ENCODE measurements around the gene TUBA4A.

The TUBA4A gene

DNA sequence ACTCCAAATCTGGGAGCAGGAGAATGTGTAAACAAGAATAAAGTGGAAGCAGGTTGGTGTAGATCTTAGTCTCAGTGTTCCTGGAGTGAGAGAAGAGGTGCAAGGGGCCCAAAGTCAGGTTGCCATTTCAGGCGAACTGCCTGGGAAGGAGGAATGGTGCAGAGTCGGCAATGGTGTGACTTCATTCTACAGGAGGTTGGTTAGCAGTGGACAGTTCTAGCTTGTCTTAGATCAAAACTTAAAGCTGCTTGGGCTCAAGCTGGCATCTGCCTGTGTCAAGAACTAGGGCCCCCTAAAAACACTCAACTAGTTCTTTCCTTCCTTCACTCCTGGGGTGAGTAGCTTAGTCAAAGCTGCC is 4.9 kb downstream of the TUBA4A start:
- DNase-seq: no peak
- in situ Hi-C loops (cut with HindIII; ENCODE audit: low pct_ligation_motif_present, low pct_unique_long_range_greater_than_20kb, low sequenced_read_pairs): no loop called here

DNA sequence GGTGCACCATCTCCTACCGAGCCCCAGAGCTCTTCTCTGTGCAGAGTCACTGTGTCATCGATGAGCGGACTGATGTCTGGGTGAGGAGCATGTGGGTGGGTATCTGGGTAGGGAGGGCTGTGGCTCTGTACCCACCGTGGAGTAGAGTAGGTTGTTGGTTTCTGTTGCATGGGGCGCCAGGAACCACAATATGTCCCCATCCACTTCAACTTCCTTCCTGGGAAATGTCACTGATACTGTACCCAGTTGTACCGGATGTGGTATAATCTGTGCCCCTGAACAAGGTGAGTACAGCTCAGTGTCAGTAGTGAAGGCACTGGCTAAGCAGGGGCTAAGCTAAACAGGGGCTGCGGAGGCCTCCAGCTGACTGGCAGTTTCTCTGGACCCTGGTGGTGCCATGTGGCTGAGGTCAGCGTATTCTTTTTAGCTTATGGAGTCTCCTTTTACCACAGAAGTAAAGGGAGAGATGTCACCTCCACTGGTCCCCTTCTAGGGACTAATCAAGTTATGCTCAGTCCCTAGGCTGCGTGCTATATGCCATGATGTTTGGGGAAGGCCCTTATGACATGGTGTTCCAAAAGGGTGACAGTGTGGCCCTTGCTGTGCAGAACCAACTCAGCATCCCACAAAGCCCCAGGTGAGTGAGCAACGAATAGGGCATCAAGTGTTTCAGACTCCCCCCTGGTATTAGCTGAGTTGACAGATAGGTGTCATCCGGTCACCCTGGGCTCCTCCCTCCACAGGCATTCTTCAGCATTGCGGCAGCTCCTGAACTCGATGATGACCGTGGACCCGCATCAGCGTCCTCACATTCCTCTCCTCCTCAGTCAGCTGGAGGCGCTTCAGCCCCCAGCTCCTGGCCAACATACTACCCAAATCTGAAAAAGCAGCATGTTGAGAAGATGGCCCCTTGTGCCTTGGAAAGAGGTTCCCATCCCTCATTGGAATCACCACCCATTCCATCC is 5.8 kb downstream of the TUBA4A start:
- in situ Hi-C loops (cut with HindIII; ENCODE audit: low pct_ligation_motif_present, low pct_unique_long_range_greater_than_20kb, low sequenced_read_pairs): no loop called here
- DNase-seq: no peak

DNA sequence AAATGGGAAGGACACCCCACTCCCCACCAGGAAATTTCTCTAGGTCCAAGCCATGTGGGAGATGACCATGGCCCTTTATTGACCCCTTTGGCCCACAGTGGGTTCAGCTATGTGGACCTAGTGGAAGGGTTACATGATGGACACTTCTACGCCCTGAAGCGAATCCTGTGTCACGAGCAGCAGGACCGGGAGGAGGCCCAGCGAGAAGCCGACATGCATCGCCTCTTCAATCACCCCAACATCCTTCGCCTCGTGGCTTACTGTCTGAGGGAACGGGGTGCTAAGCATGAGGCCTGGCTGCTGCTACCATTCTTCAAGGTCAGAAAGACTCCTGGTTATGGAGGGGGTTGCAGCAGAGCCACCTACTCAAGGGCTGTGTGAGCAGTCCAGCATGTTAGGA is 7.2 kb downstream of the TUBA4A start:
- no peak for DNase-seq
- in situ Hi-C loops (cut with HindIII; ENCODE audit: low pct_ligation_motif_present, low pct_unique_long_range_greater_than_20kb, low sequenced_read_pairs): no loop called here

DNA sequence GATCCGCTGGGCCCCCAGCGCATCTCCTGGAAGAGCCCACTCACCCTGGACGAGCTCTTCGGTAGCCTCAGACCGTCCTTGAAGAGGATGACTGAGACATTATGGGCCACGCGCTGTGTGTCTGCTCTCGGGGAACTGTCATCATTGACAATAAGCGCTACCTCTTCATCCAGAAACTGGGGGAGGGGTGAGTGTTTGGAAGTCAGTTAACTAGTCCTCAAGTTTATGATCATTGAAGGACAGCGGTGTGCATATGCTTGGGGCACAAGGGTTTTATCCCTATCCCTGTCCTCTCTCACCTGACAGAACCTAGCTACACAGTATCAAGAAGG is 7.9 kb downstream of the TUBA4A start:
- no peak for DNase-seq
- in situ Hi-C loops (cut with HindIII; ENCODE audit: low pct_ligation_motif_present, low pct_unique_long_range_greater_than_20kb, low sequenced_read_pairs): no loop called here

DNA sequence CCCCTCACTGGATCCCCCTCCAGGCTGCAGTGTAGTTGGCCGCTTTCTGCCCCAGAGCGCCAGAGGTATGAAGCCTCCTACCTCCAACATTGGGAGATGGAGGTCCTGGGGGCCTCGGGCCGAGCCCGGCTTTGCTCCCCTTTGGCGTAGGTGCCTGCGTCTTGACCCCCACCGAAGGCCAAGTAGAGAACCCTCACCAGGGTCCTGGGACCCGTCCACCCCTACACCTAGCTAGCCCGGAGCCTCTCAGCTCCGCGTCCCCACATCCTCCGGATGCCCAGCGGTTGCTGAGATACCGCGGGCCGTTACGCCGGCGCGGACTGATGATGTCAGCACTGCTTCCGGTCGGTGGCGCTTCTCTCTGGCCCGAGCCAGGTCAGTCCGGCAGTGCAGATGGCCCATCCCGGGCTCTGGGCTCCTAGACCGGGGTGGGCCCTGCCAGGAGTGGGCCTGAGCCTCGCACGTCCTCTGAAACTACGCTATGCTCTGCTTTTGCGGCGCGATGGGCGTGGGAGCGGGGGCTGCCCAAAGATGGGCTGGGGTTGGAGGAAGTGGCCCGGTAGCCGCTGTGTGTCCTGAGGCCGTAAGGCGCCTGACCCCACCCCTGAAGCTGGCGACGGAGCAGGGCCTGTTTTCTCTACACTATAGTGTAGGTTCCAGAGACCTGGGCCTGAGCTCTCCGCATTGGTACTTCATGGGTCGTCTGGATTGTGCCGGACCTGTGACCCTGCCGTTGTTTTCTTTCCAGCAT is 8.4 kb downstream of the TUBA4A start, which contains the start of the genes GLB1L and STK16:
TSS of gene GLB1L (minus strand) at position 297 of the 751 bp plus-strand sequence. CDS start 1,871 bp downstream, outside the sequence.
TSS of gene STK16 (plus strand) at position 332 of the 751 bp plus-strand sequence. CDS start 521 bp downstream, outside the sequence.
- in situ Hi-C loops (cut with HindIII; ENCODE audit: low pct_ligation_motif_present, low pct_unique_long_range_greater_than_20kb, low sequenced_read_pairs): no loop called here
- peak; percentile 95 for DNase-seq

DNA sequence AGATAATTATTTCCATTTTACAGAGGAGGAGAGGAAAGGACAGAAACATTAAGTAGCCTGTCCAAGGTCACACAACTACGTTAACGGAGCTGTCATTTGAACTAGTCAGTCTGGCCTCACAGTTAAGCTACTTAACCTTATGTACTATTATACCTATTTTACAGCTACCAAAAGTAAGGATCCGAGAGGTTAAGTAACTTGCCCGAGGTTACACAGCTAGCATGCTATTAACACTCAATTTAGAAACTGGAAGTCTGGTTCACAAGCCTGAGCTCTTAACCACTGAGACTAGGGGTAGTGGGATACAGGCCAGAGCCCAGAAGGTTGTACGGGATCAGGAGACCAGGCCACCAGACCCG is 8.9 kb downstream of the TUBA4A start:
- in situ Hi-C loops (cut with HindIII; ENCODE audit: low pct_ligation_motif_present, low pct_unique_long_range_greater_than_20kb, low sequenced_read_pairs): no loop called here
- DNase-seq: no peak

DNA sequence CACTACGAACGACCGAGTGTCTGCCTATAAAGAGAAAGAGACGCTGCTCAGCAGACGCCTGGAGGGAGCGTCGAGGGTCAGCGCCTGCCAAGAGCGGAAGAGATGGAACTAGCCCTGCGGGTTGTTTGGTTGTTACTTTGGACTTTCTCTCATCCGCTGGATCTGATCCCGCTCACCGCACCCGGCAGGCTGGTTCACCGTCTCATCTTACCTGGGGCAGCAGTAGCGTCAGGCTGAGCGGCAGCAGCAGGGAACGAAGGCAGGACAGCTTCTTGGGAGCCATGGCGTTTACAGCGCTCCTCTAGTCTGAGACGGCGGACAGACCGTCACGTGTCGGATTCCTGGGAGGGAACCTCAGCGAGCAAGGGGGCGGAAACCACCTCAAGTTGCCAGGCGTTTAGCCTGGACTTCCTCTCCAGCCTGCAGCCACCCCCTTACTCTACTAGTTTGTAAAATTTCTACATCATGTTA is 10.4 kb downstream of the TUBA4A start:
- no peak for DNase-seq
- in situ Hi-C loops (cut with HindIII; ENCODE audit: low pct_ligation_motif_present, low pct_unique_long_range_greater_than_20kb, low sequenced_read_pairs): no loop called here

DNA sequence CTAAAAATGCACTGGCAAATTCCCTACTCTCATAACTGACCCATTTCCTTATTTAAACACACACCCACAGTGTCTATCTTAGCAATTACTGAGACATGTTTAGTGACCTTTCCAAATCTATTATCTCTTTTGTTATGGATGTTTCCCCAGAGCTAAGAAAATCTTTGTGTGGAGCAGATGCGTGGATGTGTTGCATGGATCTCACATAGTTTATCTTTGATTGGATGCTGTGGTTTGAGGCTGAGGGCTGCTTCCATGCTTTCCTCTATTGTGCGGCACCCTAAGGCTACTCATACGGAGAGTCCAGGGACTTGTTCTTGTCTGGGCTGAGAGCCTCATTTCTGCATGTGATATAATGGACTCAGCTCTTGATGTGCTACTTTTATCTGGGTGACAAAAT is 19.4 kb downstream of the TUBA4A start:
- in situ Hi-C loops (cut with HindIII; ENCODE audit: low pct_ligation_motif_present, low pct_unique_long_range_greater_than_20kb, low sequenced_read_pairs): no loop called here
- no peak for DNase-seq

DNA sequence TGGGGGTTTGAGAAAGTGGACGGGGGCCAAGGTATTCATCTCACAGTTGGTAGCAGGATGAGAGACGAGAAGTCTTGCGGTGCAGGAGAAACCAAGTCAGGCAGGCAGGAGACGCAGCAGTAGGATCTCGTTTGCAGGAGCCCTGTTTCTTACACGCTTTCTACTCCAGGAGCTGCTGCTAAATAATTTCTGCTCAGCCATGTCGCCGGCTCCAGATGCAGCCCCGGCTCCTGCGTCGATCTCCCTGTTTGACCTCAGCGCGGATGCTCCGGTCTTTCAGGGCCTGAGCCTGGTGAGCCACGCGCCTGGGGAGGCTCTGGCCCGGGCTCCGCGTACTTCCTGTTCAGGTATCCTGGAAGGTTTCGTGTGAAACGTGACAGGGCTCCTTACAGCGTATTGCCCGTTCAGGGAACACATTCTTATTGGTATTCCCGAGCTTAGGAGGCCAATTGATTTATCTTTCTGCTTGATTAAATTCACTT is 23.6 kb downstream of the TUBA4A start:
- peak; percentile 53 for DNase-seq
- in situ Hi-C loops (cut with HindIII; ENCODE audit: low pct_ligation_motif_present, low pct_unique_long_range_greater_than_20kb, low sequenced_read_pairs): no loop called here

DNA sequence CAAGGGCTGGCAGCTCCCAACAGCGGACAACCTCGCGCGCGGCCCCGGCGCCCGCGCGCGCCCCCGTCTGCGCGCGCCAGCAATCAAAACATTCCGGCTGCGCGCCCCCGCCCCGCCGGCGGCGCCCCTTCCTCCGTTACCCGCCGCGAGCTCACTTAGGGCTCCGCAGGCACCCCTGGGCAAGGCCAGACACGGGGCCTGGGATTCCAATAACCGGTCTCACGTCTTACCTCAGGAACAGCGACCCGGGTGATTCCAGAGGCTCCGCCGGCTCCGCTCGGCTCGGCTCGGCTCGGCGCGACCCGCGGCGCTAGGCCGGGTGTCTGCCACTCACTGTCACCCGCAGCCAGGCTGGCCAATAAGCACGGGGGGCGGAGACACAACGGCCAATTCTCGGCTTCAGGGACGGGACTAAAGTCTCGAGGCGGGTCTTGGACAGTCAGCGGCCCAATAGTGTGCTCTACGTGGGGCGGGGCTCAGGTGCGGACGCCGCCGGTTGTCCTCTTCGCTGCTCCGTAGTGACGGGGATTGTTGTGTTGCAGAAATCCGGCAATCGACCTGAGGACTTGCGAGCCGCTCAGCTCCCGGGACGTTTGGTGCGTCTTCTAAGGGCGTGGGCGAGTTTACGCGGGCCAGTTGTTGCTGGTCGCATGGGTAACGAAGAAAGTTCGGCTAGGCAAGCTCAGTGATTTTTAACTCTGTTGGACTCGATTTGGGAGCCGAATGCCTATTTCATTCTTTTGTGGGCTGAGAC is 24.2 kb downstream of the TUBA4A start, which contains the start of the genes ANKZF1 and ATG9A:
TSS of gene ANKZF1 (plus strand) at position 502 of the 754 bp plus-strand sequence. CDS start 452 bp downstream, outside the sequence.
TSS of gene ATG9A (minus strand) at position 332 of the 754 bp plus-strand sequence. CDS start 1,612 bp downstream, outside the sequence.
- peak; percentile 99 for DNase-seq
- in situ Hi-C loops (cut with HindIII; ENCODE audit: low pct_ligation_motif_present, low pct_unique_long_range_greater_than_20kb, low sequenced_read_pairs): no loop called here

DNA sequence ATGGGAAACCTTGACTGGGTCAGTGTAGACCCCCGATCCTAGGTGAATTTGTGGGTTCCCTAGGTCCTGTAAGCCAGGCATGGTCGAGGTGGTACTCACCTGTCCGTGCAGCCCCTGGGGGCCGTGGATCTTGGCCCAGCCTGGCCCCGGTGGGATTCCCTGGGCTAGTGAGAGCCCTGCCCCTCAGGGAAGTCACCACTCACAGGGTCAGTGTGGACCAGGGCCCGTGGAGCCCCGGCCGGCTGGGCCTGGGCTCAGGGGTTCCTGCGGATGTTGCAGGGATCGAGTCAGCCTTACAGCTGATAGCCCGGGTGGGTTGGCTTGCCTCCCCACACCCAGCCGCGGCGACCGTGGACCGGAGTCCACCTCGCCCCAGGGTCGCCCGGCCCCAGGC is 24.8 kb downstream of the TUBA4A start:
- in situ Hi-C loops (cut with HindIII; ENCODE audit: low pct_ligation_motif_present, low pct_unique_long_range_greater_than_20kb, low sequenced_read_pairs): no loop called here
- DNase-seq: no peak

DNA sequence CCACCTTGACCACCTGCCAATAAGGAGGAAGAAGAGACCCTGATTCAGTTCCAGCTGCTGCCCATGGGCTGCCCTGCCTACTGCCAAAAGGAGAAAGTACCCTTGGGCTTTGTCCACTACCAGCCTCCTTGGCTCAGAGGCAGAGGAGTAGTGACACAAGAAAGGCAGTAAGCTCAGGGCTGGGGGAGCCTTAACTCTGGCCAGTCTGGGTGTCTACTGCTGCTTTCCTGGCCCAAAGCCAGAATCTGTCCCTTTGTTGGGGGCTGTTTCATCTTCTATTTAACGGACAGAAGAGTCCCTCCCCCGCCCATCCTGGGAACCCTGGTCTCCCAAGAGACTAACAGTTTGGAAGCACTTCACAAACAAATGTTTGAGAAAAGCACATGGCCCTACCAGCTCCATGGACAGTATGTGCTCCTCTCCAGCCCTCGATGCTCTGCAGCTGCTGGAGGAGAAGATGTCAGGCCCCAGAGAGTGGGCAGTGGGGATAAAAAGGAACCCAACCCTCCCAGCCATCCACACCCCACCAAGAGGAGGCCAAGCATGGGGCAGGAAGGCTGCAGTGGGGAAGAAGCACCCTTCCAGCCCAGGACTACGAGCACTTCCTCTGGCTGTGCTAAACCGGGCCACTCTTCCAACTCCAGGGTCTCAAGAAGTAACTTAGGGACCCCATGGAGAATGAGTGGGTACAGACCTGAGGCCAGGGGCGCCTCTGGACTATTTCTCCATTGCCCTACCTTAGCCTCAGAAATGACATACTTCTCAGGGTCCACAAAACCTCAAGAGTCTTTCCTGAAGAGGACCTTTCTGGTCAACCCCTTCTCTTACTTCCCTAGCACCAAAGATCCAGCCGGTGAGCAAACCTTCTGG is 25.4 kb downstream of the TUBA4A start:
- in situ Hi-C loops (cut with HindIII; ENCODE audit: low pct_ligation_motif_present, low pct_unique_long_range_greater_than_20kb, low sequenced_read_pairs): no loop called here
- DNase-seq: no peak

DNA sequence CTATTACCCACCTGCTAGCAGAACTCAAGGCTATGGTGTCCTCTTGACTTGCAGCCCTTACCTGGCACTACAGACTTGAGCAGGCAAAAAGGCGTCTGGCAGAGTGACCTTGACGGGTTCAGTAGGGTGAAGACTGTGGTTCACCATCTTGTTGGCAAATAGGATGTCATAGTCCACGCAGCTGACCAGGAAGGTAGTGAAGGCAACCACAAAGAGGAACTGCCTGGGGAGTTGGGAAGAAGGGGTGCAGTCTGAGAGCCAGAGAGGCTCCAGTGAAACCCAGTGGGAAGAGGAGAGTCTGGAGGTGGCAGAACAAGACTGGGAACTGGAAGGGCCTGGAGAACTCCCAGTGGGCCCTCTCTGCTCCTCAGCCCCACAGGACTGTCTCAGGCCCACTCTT is 28.4 kb downstream of the TUBA4A start:
- in situ Hi-C loops (cut with HindIII; ENCODE audit: low pct_ligation_motif_present, low pct_unique_long_range_greater_than_20kb, low sequenced_read_pairs): no loop called here
- no peak for DNase-seq

DNA sequence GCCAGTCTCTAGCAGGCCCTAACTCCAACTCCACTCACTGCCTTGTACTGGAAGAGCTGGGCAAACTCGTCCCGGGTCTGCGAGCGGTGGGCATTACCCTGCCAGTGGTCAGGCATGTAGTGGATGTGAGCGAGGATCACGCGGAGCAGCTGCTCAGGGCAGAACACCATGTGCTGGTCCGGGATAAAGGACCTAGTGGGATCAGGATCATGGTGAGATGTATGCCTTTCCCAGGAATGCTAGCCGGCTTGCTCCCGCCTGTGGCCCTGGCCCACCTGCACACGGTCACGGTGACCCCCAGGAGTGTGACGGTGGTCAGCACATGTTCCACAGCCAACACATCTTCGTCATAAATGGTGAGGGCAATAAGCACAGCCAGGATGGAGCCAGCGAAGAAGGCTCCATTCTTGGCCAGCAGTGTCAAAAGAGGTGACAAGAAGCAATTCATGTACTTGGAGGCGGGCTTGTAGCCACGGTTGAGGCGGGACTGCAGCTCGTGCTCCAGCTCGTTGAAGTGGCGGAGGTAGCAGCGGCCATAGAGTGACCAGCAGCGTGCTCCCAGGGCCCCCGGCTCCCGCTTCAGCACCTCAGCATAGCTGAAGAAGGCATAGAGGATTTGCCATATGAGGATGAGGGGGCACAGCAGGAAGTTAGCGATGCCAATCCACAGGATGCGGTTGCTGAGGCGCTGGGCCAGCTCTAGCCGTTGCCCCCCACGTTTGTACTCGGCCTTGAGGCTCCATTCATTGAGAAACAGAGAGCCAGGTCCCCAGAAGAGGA is 29.7 kb downstream of the TUBA4A start:
- in situ Hi-C loops (cut with HindIII; ENCODE audit: low pct_ligation_motif_present, low pct_unique_long_range_greater_than_20kb, low sequenced_read_pairs): no loop called here

DNA sequence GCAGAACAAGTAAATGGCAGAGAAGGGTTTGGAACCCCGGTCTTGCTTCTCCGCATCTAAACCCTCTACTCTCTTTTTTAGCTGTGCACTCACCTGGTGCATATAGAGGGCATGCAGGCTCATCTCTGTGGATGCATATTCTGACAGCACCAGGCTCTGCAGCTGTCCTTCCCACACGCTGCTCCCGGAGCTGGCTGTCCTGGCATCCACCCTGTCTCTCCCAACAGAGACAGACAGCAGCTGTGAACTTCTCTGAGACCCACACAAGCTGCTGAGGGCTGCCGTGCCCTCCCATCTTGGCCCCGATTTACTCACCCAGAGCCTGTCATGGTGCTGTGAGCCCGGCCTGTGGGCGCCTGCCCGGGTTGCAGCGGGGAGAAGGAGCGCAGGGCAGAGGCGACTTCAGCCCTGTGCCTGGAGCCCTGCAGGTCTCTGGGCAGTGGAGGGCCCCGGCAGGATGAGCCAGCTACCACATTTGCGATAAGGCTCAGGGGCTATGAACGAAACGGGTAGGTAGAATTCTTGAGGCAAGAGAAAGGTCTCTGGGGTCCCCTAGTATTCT is 31.7 kb downstream of the TUBA4A start:
- in situ Hi-C loops (cut with HindIII; ENCODE audit: low pct_ligation_motif_present, low pct_unique_long_range_greater_than_20kb, low sequenced_read_pairs): no loop called here
- no peak for DNase-seq

More for the DNA sequence above, 29.7 kb downstream of the TUBA4A start:
- no peak for DNase-seq

DNA sequence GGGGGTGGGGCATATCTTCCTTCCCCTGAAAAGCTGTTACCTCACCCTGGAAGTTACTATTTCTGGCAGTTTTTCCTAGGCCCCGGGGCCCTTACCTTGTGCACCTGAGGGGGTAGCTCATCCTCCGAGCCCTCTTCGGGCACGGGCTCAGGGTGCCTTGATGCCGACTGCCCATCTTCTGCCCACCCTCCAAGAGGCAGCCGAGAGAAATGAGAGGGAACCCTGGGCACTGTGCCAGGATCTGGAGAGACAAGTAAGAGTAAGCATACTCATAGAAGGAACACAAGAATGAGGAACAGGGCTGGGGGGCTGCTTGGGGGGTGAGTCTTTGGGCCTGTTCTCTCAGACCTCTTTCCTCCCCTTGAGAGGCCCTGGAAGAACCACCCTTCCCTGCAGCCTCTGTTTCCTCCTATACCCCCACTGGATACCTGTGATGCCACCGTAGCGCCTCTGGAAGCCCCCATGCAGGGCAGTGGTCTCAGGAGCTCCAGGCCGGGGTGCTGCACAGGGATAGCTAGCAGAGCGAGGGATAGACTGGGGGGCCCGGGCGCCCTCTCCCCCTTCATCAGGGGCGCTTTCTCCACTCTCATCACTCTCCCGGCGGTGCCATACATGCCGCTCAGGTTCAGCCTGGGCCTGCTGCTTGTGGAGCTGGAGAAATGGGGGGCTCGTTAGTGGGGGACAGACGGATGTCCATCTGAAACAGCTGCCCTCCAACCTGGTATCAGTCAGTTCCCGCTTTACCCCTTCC is 32.9 kb downstream of the TUBA4A start:
- in situ Hi-C loops (cut with HindIII; ENCODE audit: low pct_ligation_motif_present, low pct_unique_long_range_greater_than_20kb, low sequenced_read_pairs): no loop called here
- DNase-seq: no peak
